HAP-1 (cell line): ENCODE data around the gene ING4.
A peak's percentile ranks its signal among the peaks of the same experiment; 100 is the strongest.

Experiments
- DNase-seq, 2 experiments: peaks; one replicate each; pipeline ENCODE4 v3.0.0-alpha.2; 2016 to 2020; ENCODE audit warnings: low spot score in 2 of 2
- H3K27me3 ChIP-seq: fragments of 250-450 bp; sonication (Bioruptor Pico); 2 replicates; pipeline ENCODE4 v1.5.1; 2020; ENCODE audit warnings: low read depth, mild to moderate bottlenecking, moderate library complexity
- H3K36me3 ChIP-seq: fragments of 250-450 bp; sonication (Bioruptor Pico); replicated peaks from 2 replicates; pipeline ENCODE4 v1.5.1; 2020; ENCODE audit warnings: mild to moderate bottlenecking
- H3K4me1 ChIP-seq: fragments of 250-450 bp; sonication (Bioruptor Pico); 2 replicates; pipeline ENCODE4 v1.5.1; 2020; ENCODE audit warnings: mild to moderate bottlenecking
- H3K4me3 ChIP-seq: fragments of 250-450 bp; sonication (Bioruptor Pico); 2 replicates; pipeline ENCODE4 v1.5.1; 2020; ENCODE audit warnings: mild to moderate bottlenecking, moderate library complexity
- H3K9me3 ChIP-seq: fragments of 250-450 bp; sonication (Bioruptor Pico); 2 replicates; pipeline ENCODE4 v1.5.1; 2020; ENCODE audit warnings: mild to moderate bottlenecking, moderate library complexity
- in situ Hi-C: fragments of 300-500 bp; cut with MboI; formaldehyde crosslinking; loops from 3 replicates; pipeline ENCODE4 v1.14.3; 2020; ENCODE audit warnings: low sequenced_read_pairs, inconsistent platforms, mixed read lengths

Gene ING4

GRCh38 chr12:6603095-6603567, 59.8 kb downstream of the ING4 start:
- Histone ChIP-seq H3K9me3 (no peaks in the 10 kb centered on the region), H3K4me3 (no peak overlapping the region), H3K36me3 (peaks cover 72% of the 10 kb centered on the region), H3K4me1 (peaks cover 22% of the 10 kb centered on the region), H3K27me3 (no peaks in the 10 kb centered on the region)
- peak in 1 of 2 experiments; percentile 52 for DNase-seq
- in situ Hi-C loops = no loop called here

GRCh38 chr12:6602526-6602925, 60.4 kb downstream of the ING4 start:
- Histone ChIP-seq H3K9me3 (no peaks in the 10 kb centered on the region), H3K4me1 (peaks cover 19% of the 10 kb centered on the region), H3K36me3 (peaks cover 78% of the 10 kb centered on the region), H3K27me3 (no peaks in the 10 kb centered on the region), H3K4me3 (no peak overlapping the region)
- in situ Hi-C loops = no loop called here
- no peak for DNase-seq
